Measurements from ENCODE around the gene PPM1G.

The PPM1G gene

DNA sequence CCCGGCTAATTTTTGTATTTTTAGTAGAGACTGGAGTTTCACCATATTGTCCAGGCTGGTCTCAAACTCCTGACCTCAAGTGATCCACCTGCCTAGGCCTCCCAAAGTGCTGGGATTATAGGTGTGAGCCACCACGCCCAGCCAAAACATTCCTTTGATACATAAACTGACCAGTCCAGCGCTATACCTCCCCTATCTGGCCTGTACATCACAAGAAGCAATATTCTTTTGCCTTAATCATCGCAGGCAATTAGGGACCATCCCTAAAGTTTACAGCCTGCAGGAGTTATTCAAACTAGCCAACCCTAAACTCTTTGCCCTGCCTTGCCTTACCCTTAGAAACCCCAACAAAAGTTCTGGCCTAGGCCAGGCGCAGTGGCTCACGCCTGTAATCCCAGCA lies 6.8 kb upstream of the PPM1G start:
- WGBS (ENCODE audit: insufficient coverage, insufficient read length), result no CpG with 5 or more reads among the region's 6 CpGs

GRCh38 chr2:27412419-27413152 lies 3.2 kb upstream of the PPM1G start:
- Histone ChIP-seq H3K27ac (ENCODE audit: low read length) (no peak overlapping the region), H3K27me3 (ENCODE audit: control insufficient read depth, insufficient read depth, low read length) (no peaks in the 10 kb centered on the region), H3K4me3 (ENCODE audit: low read length) (no peak overlapping the region), H3K9me3 (ENCODE audit: control insufficient read depth, insufficient read depth, low read length) (no peaks in the 10 kb centered on the region), H3K36me3 (ENCODE audit: control insufficient read depth, insufficient read depth, low read length) (no peaks in the 10 kb centered on the region), H3K4me1 (ENCODE audit: control insufficient read depth, insufficient read depth, low read length) (no peaks in the 10 kb centered on the region; the same call in 1 of the 2 replicates)
- no CpG with 5 or more reads among the region's 9 CpGs for WGBS (ENCODE audit: insufficient coverage, insufficient read length)
- no peak for DNase-seq (ENCODE audit: low read depth, low spot score)

More for the DNA sequence above, 6.8 kb upstream of the PPM1G start:
- H3K27me3 ChIP-seq (ENCODE audit: control insufficient read depth, insufficient read depth, low read length), result no peaks in the 10 kb centered on the region
- no peaks in the 10 kb centered on the region for H3K9me3 ChIP-seq (ENCODE audit: control insufficient read depth, insufficient read depth, low read length)
- no peaks in the 10 kb centered on the region for H3K4me1 ChIP-seq (ENCODE audit: control insufficient read depth, insufficient read depth, low read length)
- no peak overlapping the region for H3K4me3 ChIP-seq (ENCODE audit: low read length)
- no peaks in the 10 kb centered on the region for H3K36me3 ChIP-seq (ENCODE audit: control insufficient read depth, insufficient read depth, low read length)
- DNase-seq (ENCODE audit: low read depth, low spot score), result no peak
- H3K27ac ChIP-seq (ENCODE audit: low read length), result no peak overlapping the region

- Histone ChIP-seq H3K27me3 (ENCODE audit: control insufficient read depth, insufficient read depth, low read length) (no peaks in the 10 kb centered on the region), H3K36me3 (ENCODE audit: control insufficient read depth, insufficient read depth, low read length) (no peaks in the 10 kb centered on the region), H3K4me1 (ENCODE audit: control insufficient read depth, insufficient read depth, low read length) (no peaks in the 10 kb centered on the region; the same call in 1 of the 2 replicates), H3K4me3 (ENCODE audit: low read length) (peak overlapping the region; percentile 94), H3K9me3 (ENCODE audit: control insufficient read depth, insufficient read depth, low read length) (no peaks in the 10 kb centered on the region), H3K27ac (ENCODE audit: low read length) (no peak overlapping the region)
- no peak for DNase-seq (ENCODE audit: low read depth, low spot score)
- WGBS (ENCODE audit: insufficient coverage, insufficient read length), result no CpG with 5 or more reads among the region's 33 CpGs
These were observed 630 bp downstream of the PPM1G start for GRCh38 chr2:27408601-27409320.

DNA sequence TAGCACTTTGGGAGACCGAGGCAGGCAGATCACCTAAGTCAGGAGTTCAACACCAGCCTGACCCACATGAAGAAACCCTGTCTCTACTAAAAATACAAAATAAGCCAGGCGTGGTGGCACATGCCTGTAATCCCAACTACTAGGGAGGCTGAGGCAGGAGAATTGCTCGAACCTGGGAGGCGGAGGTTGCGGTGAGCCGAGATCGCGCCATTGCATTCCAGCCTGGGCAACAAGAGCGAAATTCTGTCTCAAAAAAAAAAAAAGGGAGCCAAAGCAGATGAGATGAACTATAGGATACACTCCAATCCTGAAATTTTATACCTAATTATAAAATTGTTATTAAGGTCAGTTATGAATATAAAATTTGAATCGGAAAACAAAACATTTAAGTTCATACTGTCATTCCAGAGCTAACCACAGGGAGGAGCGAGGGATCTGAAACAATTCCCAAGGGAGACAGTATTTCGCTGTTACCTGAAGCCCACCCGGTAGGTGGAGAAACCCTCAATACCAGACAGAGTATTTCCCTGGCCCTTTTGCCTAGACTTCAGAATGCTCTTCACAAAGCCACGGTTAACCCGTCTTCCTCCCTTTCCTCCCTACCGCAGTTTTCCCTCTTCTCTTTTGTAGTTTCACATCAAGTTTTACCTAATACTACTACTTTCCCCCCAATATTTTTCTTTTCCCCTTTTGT lies 1.4 kb downstream of the PPM1G start:
- no peaks in the 10 kb centered on the region for H3K27me3 ChIP-seq (ENCODE audit: control insufficient read depth, insufficient read depth, low read length)
- no peak for DNase-seq (ENCODE audit: low read depth, low spot score)
- H3K4me3 ChIP-seq (ENCODE audit: low read length), result peak overlapping the region; percentile 40; the same call in 1 of the 2 replicates
- no peak overlapping the region for H3K27ac ChIP-seq (ENCODE audit: low read length)
- no peaks in the 10 kb centered on the region; the same call in 1 of the 2 replicates for H3K4me1 ChIP-seq (ENCODE audit: control insufficient read depth, insufficient read depth, low read length)
- WGBS (ENCODE audit: insufficient coverage, insufficient read length), result 100% methylated on average over 1 of the region's 16 CpGs
- no peaks in the 10 kb centered on the region for H3K9me3 ChIP-seq (ENCODE audit: control insufficient read depth, insufficient read depth, low read length)
- no peaks in the 10 kb centered on the region for H3K36me3 ChIP-seq (ENCODE audit: control insufficient read depth, insufficient read depth, low read length)

GRCh38 chr2:27400348-27401135 lies 8.8 kb downstream of the PPM1G start:
- no peak overlapping the region for H3K27ac ChIP-seq (ENCODE audit: low read length)
- no peak for DNase-seq (ENCODE audit: low read depth, low spot score)
- H3K27me3 ChIP-seq (ENCODE audit: control insufficient read depth, insufficient read depth, low read length), result no peaks in the 10 kb centered on the region
- H3K4me1 ChIP-seq (ENCODE audit: control insufficient read depth, insufficient read depth, low read length), result no peaks in the 10 kb centered on the region
- no peaks in the 10 kb centered on the region for H3K9me3 ChIP-seq (ENCODE audit: control insufficient read depth, insufficient read depth, low read length)
- H3K36me3 ChIP-seq (ENCODE audit: control insufficient read depth, insufficient read depth, low read length), result no peaks in the 10 kb centered on the region
- no peak overlapping the region for H3K4me3 ChIP-seq (ENCODE audit: low read length)
- no CpG with 5 or more reads among the region's 2 CpGs for WGBS (ENCODE audit: insufficient coverage, insufficient read length)

GRCh38 chr2:27398962-27399361 lies 10.4 kb downstream of the PPM1G start:
- no peaks in the 10 kb centered on the region for H3K4me1 ChIP-seq (ENCODE audit: control insufficient read depth, insufficient read depth, low read length)
- no peaks in the 10 kb centered on the region for H3K36me3 ChIP-seq (ENCODE audit: control insufficient read depth, insufficient read depth, low read length)
- H3K4me3 ChIP-seq (ENCODE audit: low read length), result no peak overlapping the region
- no peaks in the 10 kb centered on the region for H3K27me3 ChIP-seq (ENCODE audit: control insufficient read depth, insufficient read depth, low read length)
- no CpG with 5 or more reads among the region's 5 CpGs for WGBS (ENCODE audit: insufficient coverage, insufficient read length)
- H3K27ac ChIP-seq (ENCODE audit: low read length), result no peak overlapping the region
- H3K9me3 ChIP-seq (ENCODE audit: control insufficient read depth, insufficient read depth, low read length), result no peaks in the 10 kb centered on the region
- DNase-seq (ENCODE audit: low read depth, low spot score), result no peak

GRCh38 chr2:27393225-27393624 lies 16.2 kb downstream of the PPM1G start:
- H3K4me1 ChIP-seq (ENCODE audit: control insufficient read depth, insufficient read depth, low read length), result no peaks in the 10 kb centered on the region
- DNase-seq (ENCODE audit: low read depth, low spot score), result no peak
- H3K27ac ChIP-seq (ENCODE audit: low read length), result no peak overlapping the region
- H3K9me3 ChIP-seq (ENCODE audit: control insufficient read depth, insufficient read depth, low read length), result no peaks in the 10 kb centered on the region
- whole genome bisulfite sequencing (ENCODE audit: insufficient coverage, insufficient read length), result no CpG with 5 or more reads among the region's 33 CpGs
- no peak overlapping the region for H3K4me3 ChIP-seq (ENCODE audit: low read length)
- no peaks in the 10 kb centered on the region for H3K27me3 ChIP-seq (ENCODE audit: control insufficient read depth, insufficient read depth, low read length)
- H3K36me3 ChIP-seq (ENCODE audit: control insufficient read depth, insufficient read depth, low read length), result 0 out of 2 replicates have a peak, but pooled peaks cover 3% of the 10 kb centered on the region

- no peak overlapping the region for H3K4me3 ChIP-seq (ENCODE audit: low read length)
- no peaks in the 10 kb centered on the region for H3K9me3 ChIP-seq (ENCODE audit: control insufficient read depth, insufficient read depth, low read length)
- DNase-seq (ENCODE audit: low read depth, low spot score), result no peak
- no peaks in the 10 kb centered on the region for H3K27me3 ChIP-seq (ENCODE audit: control insufficient read depth, insufficient read depth, low read length)
- H3K36me3 ChIP-seq (ENCODE audit: control insufficient read depth, insufficient read depth, low read length), result peaks cover 3% of the 10 kb centered on the region; the same call in 1 of the 2 replicates
- WGBS (ENCODE audit: insufficient coverage, insufficient read length), result no CpG with 5 or more reads among the region's 9 CpGs
- no peaks in the 10 kb centered on the region for H3K4me1 ChIP-seq (ENCODE audit: control insufficient read depth, insufficient read depth, low read length)
- no peak overlapping the region for H3K27ac ChIP-seq (ENCODE audit: low read length)
These were observed 18.3 kb downstream of the PPM1G start for GRCh38 chr2:27390822-27391679.

DNA sequence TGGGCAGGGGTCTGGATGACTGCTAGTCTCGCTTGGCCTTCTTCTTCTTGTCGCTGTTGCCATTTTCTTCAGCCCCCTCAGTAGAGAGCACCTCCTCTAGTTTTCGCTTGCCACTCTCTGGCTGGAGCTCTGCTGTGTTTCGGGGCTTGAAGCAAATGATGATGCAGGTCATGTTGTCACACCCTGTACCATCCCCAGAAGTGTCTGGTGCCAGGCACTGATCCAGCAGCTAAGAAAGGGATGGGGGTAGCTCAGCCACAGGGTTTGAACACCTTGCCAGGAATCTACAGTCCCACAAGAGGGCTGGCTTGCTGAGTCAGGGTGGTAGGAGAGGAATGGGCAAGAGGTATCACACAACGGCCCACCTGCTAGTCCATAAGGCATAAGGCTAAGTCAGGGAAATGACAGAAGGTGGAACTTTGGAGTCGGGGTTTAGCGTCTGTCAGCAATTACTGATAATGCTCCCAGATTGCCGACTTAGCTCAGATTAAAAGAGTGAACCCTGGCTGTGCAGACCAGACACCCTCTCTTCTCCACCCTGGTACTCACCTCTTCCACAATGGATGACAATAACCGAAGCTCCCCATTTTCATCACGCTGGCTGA lies 27.7 kb downstream of the PPM1G start:
- WGBS (ENCODE audit: insufficient coverage, insufficient read length), result no CpG with 5 or more reads among the region's 10 CpGs
- Histone ChIP-seq H3K4me3 (ENCODE audit: low read length) (no peak overlapping the region), H3K27ac (ENCODE audit: low read length) (no peak overlapping the region), H3K27me3 (ENCODE audit: control insufficient read depth, insufficient read depth, low read length) (no peaks in the 10 kb centered on the region), H3K36me3 (ENCODE audit: control insufficient read depth, insufficient read depth, low read length) (peaks cover 33% of the 10 kb centered on the region), H3K9me3 (ENCODE audit: control insufficient read depth, insufficient read depth, low read length) (no peaks in the 10 kb centered on the region), H3K4me1 (ENCODE audit: control insufficient read depth, insufficient read depth, low read length) (no peaks in the 10 kb centered on the region)
- no peak for DNase-seq (ENCODE audit: low read depth, low spot score)

All from iPS DF 6.9 (cell line).